GM19397 (cell line): ENCODE results near the gene APP.

Source experiments
- ATAC-seq: cut with Tn5 transposase; IDR thresholded peaks from one replicate; pipeline ENCODE4 v1.9.1; 2021; ENCODE audit warnings: mild to moderate bottlenecking, moderate library complexity; ENCODE audit not compliant: unreplicated experiment

APP gene

DNA sequence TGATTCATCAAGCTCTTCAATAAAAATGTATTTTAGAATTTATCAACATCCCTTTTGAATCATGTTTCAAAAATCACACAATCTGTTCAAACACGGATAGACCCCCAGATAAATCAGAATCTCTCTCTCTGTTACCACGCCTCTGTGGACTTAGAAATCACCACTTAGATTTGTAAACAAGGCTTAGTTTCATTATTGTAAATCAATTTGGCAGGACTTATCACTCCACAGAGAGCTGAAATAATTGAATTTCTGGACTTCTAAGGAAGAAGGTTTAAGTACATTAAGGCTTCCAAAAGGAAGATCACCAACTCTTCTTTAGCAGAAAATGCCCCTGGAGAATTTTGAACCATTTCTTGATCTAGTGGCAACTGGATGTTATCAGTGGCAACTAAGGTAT is 100.4 kb downstream of the APP start:
- ATAC-seq: no peak

GRCh38 chr21:26068776-26069175 is 101.8 kb downstream of the APP start:
- no peak for ATAC-seq

DNA sequence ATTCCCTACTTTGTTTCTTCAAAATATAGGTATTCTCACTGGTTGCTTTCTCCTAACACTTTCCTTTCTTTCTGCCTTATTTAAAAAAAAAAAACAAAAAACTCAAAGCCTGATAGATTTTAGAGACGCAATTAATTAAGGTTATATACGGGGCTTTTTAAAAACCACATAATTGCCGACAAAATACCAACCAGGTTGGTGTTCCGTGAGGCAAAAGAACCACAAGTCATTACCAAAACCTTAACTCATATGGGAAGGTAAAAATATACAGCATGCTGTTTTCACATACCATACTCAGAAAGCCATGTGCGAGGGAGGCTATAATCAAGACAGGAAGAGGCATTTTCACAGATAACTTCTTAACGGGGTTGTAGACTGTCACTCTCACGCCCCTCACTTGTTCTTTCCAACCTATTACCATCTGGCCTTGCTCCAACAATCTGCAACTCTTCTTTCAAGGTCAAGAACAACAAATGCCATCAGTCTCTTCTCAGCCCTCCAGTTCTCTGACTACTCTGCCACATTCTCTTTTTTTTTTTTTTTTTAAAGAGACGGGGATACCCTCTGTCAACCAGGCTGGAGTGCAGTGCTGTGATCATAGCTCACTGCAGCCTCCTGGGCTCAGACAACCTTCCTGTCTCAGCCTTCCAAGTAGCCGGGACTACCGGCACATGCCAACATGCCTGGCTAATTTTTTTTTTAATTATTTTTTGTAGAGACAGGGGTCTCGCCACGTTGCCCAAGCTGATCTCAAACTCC is 102.6 kb downstream of the APP start:
- no peak for ATAC-seq

GRCh38 chr21:26064506-26064905 is 106.1 kb downstream of the APP start:
- ATAC-seq: no peak

GRCh38 chr21:26061437-26061836 is 109.1 kb downstream of the APP start:
- ATAC-seq: no peak

- no peak for ATAC-seq
These were observed 110.0 kb downstream of the APP start for GRCh38 chr21:26060335-26061115.

DNA sequence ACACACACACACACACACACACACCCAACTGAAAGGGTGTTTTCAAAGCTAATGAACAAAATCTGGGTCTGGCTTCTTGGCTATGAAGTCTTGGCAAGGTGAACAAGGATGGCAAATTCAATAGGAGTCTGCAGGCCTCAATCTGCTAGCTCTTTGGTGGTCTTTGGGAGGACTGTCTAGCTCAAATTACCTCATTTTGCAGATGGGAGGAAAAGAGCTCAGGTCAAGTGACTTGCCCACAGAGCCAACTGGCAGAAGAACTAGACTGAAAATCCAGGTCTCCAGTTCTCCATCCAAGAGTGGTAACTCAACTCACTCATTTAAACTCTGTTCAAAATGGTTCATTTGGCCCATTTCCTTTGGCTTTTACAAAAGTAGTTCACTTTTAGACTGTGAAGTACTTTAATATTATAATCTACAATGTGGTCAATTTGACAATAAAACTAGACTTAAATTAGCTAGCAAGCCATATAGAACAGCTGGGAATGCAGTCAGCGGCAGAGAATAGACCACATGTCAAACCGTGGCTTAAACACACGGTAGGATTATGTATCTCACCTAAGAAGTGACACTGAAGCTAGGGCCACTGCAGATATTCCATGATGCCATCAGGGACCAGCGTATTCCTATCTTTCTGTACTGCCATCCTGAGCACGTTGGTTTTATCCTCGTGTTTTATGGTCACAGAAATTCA is 112.9 kb downstream of the APP start:
- ATAC-seq: no peak

DNA sequence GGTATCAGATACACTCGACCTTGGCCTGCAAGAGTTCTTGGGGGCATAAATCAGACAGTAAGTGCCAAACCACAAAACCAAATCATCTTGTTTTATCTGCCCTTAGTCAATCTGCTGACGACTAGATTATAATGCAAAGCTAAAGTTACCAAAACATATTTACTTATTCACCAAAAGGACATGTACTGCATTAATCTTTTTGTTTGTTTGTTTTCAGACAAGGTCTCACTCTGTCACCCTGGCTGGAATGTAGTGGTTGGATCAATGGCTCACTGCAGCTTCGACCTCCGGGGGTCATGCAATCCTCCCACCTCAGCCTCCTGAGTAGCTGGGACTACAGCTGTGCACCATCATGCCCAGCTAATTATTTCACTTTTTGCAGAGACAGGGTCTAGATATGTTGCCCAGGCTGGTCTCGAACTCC is 114.7 kb downstream of the APP start:
- ATAC-seq: no peak

DNA sequence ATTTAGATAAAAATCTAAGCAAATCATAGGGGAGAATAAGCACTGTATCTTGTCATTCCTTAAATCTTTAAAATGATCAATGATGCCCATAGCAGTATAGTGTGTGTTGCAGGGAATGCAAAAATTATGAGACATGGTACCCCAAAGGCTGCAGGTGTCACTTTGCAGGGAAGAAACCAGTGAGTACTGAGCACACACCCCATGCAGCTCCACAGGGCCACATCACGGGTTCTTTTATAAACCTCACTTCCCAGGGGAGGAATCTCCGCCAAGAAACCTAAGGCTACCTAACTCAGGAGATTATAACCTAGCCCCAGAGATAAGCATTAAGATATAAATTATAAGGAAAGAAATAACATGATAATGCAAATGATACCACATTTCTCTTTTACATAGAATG is 115.6 kb downstream of the APP start:
- ATAC-seq: no peak

- ATAC-seq: no peak
These were observed 118.5 kb downstream of the APP start for GRCh38 chr21:26052057-26052456.

GRCh38 chr21:26050857-26051256 is 119.7 kb downstream of the APP start:
- ATAC-seq: no peak

DNA sequence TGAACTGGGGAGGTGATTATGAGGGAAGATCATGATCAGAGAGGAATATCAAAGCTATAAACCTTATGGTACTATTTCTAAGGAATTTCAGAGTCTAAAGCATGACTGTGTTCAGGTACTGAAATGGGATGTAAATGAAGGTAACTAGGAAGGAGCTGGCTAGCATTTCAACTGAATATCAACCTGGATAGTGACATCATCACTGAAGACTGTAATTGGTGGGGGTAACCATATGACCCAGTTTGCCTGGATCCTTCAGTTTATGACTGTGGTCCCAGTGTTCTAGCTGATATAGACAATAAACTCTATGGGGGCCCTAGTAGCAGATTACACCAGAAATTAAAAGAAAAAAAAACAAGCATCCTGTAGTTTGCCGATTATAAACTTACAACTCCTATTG is 120.8 kb downstream of the APP start:
- no peak for ATAC-seq

- ATAC-seq: no peak
These were observed 123.1 kb downstream of the APP start for GRCh38 chr21:26047279-26047967.

DNA sequence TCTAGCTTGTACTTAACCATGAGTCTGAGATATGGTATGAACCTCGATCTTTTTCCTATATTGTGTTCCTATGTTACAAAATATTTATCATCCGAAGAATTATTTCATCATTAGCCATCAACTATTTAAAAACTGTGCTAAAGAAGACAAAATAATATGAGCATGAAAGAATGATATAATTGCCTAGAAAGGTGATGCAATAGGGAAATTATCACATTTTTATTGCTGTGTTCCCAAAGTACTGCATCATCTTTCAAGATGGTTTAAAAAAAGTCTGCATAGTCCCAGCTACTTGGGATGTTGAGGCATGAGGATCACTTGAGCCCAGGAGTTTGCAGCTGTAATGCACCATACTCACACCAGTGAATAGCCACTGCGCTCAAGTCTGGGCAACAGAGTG is 126.7 kb downstream of the APP start:
- no peak for ATAC-seq

GRCh38 chr21:26042181-26042876 is 128.2 kb downstream of the APP start:
- ATAC-seq: no peak

DNA sequence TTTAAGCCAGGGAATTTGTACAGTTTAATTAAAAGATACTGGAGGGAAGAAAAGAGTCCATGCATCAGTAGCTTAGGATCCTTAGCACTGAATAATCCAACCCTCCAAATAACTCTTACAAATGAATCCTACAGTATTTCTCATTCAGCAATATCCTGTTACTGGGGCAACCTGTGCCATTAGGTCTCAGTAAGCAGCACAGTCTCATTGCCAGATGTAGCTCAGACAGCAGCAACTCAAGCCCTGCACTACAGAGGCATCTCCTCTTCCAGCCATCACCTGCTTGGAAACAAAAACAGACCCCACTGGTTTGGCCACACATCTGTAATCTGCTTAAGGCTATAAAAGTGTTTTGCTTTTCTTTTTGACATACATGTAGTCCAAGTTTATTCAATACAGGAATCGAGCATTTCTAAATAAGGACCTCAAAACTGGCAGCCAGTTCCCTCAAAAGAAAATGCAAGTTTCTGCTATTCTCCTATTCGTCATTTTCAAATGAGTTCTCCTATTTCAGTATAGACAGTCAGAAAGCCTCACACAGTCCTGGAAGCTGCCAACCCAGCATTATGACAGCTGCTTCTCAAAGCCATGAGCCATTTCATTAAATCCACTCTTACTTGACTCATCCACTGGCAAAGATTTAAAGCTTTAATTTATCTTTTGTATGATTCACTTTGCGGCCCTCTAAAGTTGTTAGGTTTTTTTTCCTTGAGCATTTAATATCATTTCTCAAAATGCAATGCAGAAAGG is 129.0 kb downstream of the APP start:
- ATAC-seq: no peak

GRCh38 chr21:26036916-26037315 is 133.7 kb downstream of the APP start:
- no peak for ATAC-seq

DNA sequence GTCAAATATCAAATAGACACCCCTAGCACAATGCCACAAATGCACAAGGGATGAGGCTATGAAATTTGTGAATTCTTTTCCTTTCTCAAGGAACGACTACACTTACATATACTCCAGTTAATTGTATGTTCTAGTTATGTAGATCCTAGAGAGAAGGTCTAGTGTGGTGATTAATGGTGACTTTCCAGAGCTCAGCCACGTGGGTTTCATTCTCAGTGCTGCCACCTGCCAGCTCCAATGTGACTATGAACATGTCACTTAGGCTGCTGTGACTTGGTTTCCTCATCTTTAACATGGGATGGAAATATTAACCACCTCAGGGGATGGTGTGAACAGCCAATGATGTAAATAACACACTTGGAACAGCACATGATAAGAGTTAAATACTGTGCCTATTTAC is 138.3 kb downstream of the APP start:
- no peak for ATAC-seq

DNA sequence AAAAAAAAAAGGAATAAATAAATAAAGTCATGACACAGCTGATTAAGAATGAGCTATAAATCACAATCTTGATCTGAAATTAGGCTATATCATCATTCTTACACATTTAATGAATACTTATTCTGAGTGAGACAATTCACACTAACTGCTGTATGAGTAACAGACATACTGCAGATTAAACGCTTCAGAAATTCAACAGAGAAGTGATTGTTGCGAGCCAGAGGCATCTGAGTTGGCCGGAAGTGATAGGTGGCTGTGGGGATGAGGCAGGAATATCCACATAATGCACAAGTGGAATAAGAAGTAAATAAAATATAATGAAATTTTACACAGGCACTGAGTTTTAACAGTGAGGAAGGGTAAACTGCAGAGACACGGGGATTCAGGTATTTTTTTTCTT is 142.4 kb downstream of the APP start:
- no peak for ATAC-seq

DNA sequence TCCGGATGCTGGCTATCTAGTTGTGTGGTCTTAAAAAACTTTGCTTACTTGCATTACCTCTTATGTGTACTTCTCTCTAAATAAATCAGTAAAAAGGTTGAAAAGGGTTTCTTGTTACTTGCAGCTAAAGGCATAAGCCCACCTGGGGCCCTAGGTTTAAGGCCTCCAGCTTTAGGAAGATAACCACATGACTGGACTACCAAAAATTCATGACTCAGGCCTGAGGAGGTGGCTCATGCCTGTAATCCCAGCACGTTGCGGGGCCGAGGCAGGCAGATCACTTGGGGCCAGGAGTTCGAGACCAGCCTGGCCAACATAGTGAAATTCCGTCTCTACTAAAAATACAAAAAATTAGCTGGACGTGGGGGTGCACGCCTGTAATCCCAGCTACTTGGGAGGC is 142.9 kb downstream of the APP start:
- no peak for ATAC-seq
